NOMO-1 treated with DMSO at 0.1 percent for 48 hours (cell line): ENCODE data around the gene ZBTB20.

Experiments
- DNase-seq: peaks from one replicate; lab custom pipeline; 2025; ENCODE audit not compliant: unreplicated experiment; lab: John Stamatoyannopoulos, UW

The ZBTB20 gene

DNA sequence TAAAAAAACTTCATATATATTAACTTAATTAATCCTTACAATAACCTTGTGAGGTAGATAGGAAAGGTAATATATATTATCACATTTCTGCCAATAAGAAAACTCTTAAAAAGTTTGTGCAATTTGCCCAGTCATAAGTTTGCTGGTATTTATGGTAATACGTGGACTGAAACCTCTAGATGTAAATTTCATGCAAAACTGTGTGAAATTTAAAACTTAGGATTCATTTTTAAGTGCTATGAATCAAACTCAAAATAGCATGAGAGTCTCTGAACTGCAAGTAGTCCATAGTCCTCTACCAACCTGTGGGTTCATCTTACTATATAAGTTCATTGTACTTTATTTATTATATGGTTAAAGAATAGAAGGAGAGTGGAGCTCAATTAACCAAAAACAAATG, 56.4 kb downstream of the ZBTB20 start:
- DNase-seq = no peak

DNA sequence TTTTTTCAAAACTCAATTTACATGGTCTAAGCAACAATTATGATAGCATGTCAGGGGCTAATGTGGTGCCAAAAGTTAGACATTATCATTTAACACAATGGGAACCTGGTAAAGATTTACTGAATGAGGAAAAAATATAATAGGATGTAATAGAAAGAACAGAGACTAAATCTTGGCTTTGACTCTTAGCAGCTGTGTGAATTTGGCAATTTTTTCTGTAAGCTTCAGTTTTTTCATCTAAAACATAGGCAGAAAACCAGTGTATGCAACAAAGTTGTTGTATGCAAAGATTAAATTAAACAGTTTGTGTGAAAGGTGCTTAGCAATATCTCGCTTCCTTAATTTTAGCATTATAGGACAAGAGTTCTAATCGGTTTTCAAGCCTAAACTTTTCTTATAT, 57.6 kb downstream of the ZBTB20 start:
- no peak for DNase-seq

DNA sequence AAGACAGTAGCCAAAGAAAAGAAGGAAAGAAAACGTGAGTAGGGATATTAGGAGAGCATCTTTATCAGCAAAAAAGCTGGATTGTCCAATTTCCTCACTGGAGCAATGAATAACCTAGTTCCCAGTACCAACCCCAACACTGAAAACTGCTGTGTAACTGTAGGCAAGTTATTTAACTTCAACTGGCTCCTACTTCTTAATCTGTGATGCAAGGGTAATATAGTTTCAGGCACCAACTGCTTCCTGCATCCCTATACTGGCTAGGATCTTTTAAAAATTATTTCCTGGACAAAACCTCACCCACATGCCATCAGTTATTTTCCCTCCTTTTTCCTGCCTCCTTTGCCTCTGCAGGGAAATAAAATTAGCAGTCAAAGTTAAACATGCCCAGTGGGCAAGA, 59.6 kb downstream of the ZBTB20 start:
- no peak for DNase-seq

DNA sequence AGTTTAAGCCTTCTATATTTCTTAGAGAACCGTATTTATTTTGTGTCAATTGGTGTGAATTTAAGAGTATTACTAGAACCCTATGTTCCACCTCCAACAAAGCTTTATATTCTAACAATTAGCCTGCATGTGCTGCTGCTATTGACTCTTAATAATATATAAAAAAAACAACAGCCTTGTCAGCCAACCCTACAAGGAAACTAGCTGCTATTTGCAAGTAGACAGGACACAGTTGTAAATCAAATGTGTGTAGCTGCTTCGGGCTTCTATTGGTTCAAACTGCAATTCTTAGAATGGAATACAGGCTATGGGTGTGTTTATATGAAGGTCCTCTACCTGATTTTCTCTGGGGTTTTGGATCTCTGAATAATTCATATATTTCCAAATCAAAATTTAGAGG, 60.7 kb downstream of the ZBTB20 start:
- DNase-seq = no peak

DNA sequence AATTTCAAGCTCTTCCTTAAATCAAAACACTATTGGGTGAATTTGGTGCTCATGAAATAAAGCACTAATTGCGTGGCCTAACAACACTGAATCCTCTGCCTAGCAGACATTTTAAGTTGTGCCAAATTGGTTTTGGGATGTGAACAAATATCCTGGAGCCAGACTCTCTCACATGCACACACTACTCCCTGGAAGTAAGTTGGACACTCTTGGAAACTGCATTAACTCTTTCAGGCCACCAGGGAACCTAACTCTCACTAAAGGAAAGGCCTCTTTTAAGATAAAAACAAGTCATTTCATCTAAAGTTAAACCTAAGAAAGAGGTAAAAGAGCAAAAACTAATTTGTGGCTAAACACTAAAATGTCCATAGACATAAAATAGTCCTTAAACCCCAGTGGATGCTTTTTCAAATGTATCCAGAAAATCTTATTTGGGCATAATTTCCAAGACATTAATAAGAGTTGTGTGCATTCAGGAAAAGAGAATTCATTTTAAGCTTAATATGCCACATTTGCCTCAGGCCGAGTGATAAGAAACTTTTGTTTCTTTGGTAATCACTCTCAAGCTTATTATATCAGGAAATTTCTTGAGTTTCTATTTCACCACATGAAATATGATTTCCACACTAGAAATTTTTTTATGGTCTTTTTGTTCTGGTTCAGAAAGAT, 61.8 kb downstream of the ZBTB20 start:
- no peak for DNase-seq

DNA sequence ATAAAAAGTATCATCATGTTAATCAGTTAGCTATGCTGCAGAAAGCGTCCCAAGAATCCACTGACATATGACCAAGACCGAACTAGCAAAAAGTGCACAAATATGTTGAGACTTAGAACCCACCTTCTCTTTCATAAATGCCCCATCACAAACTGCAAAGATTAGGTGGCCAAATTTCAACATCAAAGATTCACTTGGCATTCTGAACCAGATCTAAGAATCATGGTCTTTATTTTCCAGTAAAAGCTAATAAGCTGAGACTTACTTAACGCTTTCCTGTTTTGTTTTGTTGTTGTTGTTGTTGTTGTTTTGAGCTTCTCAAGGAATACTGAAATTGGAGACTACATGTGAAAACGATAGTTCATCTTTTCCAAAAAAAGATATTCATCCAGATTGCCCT, 62.4 kb downstream of the ZBTB20 start:
- no peak for DNase-seq

DNA sequence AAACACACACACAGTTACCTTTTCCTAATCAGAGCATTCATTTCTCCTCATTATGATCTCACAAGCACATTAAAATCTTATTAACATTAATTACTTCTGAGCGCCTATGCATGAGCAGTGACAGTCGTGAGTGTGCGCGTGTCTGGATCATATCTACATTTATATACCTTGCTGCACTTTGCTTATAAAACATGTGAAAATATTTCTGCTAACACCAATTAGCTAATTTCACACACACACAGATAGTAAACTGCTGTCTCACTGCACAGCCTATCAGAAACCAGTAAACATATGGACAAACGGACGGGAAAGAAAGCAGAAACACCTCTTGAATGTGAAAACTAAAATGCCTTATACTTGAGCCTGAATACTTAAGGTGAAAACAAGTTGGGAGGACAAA, 64.8 kb downstream of the ZBTB20 start:
- DNase-seq = no peak

DNA sequence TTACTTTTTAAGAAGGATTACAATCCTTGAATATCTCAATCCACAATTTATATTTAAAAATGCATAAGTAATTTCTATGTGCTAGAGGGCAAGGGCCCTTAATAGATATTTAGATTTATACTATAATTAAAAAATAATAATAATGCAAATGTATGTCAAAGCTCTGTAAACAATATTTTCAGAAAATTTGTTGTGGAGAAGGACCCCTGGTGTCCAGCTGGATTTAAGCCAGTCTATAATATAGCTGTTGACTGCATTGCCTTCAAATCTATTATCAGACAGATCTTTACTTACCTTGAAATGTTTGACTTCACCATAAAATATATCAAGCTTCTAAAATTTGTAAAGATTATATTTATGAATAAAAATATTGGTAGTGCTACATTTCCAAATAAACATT, 65.6 kb downstream of the ZBTB20 start:
- no peak for DNase-seq

DNA sequence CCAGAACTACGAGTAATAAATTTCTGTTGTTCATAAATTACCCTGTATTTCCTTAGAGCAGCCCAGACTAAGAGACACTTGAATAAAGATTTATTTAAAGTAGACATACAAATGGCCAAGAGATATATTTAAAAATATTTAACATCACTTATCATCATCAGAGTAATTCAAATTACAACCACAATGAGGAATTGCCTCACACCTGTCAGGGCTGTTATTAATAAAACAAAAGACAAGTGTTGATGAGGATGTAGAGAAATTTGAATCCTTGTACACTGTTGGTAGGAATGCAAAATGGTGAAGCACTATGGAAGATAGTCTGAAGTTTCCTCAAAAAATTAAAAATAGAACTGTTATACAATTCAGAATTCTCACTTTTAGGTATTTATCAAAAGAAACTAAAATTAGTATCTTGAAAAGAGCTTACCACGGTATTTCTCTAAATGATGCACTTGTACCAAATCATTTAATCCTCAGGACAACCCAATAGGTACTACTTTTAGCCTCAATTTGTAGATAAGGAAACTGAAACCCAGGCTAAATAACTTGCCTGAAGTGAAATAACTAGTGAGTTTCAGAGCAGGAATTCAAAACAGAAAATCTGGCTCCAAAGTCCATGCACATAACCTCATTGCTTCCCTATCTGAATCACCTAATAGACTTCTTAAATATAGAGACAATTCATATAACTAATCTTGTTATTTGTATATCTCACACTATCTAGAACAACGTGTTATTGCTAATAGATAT, 69.4 kb downstream of the ZBTB20 start:
- no peak for DNase-seq

DNA sequence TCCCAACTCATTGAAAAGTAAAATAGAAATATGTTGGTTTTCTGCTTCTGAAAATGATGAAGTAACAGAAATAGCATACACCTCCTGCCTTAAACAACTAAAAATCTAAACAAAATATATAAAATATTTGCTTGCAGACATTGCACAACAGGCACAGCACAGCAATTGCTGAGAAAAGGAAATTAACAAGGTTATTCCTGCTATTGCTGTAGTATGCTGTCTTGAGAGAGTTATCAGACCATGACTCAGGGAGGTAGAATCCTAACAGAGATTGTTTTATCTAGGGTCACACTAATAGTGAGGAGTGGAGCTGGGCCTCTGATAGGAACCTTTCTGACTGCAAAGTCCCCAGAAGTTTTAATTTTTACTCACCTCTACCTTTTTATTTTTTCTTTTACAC, 72.6 kb downstream of the ZBTB20 start:
- no peak for DNase-seq

DNA sequence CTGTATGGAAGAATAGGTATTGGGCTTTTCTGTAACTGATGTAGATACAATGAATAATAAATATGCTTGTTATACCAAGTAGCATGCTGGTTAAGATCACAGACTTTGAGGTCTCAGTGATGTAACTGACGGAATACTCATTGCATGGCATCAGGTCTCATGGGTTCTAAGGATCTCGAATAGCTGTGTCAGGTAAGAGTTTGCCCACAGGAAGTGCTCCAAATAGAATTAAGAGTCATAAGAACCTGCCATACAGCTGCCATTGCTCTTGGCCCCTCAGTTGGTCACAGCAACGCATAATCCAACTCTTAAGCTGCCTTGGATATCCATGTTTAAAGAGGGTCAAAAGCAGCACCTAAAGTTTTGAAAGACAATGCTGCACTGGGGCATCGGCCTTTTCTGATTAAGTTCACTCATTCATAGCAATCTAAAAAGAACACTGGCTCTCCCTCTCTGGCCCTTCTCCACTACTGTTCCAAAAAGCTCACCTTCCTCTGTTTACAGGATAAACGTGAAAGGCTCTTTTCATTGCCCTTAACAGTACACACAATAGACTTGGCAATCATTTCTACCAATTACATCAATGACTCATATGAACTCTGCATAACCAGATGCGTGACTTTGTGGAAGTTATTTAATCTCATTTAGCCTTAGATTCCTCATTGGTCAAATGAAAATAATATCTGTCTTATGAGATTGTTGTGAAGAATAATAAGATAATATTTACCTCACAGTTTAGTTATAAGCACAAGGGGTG, 74.6 kb downstream of the ZBTB20 start:
- DNase-seq = no peak

DNA sequence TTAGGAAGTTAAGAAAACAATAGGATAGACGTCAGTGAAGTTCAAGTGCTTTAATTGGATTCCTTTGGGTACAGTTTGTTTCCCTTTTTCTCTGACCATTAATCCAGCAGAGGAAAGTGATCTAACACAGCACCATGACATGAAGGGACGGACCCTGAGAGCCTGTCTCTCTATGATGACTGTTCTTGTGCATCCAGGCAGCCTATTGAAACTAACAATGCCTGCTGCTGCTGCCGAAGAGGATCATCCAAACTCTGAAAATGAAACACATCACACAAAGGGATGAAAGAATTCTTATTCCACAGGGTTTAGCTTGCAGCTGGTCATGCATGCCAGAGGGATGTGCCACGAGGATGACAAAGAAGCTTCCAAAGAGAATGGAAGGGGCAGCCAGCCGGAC, 75.5 kb downstream of the ZBTB20 start:
- no peak for DNase-seq

DNA sequence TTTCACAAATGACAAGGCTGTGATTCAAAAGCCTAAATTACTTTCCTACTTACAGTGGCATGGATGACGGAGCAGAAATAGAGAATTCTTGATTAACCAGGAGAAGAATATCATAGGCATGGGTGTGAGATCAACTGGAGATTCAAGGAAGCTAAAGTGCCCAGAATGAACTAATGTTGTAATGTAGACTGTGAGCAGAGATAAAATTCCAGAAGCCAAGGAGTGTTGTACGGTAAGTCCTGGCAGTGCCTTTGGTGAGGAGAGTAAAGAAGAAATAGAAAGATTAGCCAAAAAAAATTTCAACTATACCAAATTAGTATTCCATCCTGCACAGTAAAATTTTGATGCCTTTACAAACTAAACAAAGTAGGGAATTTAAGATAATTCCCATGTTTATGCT, 75.9 kb downstream of the ZBTB20 start:
- no peak for DNase-seq

DNA sequence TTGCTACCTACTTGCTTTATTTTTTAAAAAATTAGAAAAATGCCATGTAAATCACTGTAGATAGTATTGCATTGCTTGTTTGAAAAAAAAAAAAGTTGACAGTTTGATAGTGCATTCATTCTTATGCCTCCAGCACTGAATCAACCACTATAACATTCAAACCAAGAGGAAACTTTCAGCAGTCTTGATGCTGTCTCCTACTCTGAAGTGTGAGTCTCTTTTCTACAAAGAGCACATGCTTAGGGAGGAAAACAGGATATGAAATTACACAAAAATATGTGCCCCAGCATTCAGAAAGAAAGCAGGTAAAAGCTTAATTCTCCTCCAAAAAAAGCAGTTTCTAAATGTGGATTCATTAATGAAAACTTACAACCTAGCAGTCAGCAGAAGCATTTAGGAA, 78.3 kb downstream of the ZBTB20 start:
- DNase-seq = no peak

DNA sequence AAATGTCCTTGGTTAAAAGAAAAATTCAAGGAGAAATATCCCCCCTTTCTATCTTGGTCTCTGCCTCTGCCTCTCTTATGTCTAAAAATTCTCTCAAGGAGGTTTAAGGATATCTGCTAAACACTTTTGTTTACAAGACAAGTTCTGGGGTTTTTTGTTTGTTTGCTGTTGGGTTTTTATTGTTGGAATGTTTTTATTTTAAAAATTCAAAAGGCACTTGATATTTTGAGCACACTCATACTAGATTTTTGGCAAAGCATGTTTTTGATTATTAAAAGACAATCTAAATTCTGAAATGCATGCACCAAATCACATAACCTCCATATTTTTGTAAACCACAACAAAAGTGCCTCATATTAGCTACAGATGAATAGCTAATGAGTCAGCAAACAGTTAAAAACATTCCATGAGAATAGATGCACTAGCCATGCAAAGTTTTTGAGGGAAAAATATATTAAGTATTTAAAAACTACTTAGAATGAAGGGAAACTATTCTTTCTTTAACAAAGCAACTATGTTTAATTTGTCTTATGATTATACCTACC, 84.6 kb downstream of the ZBTB20 start:
- no peak for DNase-seq

DNA sequence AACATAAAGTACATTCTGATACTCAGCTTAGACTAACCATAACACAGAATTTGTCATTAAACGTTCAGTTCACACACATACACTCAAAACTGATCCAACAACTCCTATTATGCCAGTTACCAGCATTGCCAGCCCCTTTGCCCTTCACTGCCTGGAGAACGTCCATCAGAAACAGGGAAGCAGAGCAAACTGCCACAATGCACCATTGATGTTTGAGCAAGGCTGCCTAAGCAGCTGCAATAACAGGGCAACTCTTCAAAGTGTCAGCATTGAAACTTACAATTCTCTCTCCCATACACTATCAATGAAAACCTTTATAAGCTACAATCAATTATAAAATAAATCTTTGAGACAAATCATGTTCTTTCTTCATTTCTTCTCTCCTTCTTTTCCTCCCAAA, 85.1 kb downstream of the ZBTB20 start:
- DNase-seq = no peak

DNA sequence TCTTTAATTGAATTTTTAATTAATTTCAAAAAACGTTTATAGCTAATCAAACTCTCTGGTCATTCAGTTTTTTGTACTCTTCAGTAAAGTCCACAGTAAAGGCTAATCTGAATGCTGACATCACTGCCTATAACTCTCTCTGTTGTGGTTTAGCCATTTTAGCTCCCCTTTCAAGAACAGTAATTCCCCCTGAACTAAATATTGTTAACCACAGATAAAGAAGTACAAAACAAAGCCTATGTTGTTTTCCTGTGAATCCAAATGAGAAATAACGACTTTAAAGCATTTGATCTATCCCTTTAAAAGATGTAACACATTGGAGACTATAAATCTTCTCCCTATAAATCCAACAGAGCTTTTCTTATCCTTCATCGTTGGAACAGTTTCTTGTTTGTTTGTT, 94.2 kb downstream of the ZBTB20 start:
- no peak for DNase-seq

DNA sequence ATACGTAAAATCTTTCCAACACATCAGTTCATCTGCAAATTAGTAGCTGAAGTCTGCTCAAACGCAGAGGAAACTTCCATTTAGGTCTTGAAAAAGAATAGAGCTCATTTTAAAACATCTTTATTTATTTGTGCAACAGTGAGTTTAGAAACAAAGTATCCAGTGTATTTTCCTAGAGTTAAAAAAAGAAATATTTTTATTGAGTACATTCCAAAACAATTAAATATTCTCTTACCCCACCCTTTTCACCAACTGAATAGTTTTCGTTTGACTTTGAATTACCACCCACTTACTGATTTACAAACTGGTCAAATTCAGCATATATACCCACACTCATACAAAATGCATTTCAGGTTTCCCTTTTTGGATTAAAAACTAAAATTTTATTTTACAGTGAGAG, 104.7 kb downstream of the ZBTB20 start:
- no peak for DNase-seq

DNA sequence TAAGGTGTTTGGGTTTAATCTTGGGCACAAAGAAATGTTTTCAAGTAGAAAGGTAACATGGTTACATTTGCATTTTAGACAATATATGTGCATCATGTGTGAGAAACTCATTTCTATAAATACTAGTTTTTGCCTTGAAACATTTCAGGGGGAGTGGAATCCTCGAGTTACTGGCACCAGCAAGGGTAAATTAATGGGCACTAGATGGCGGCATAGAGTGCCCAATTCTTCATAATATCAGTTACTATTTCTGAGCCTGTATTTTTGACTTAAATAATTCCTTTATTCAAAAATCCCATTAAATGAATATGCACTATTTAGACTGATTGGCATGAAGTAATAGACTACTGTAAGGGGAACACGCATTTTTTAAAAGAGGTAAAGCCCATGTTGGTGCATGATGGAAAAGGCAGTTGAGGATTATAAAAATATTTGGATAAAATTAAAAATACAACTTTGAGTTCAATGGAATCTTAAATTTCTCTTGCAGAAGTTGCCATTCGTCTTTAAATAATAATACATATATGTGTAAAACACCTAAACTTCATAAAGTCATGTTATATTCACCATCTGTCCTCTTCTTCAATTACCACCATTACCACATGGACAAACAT, 106.3 kb downstream of the ZBTB20 start:
- DNase-seq = peak; percentile 18

DNA sequence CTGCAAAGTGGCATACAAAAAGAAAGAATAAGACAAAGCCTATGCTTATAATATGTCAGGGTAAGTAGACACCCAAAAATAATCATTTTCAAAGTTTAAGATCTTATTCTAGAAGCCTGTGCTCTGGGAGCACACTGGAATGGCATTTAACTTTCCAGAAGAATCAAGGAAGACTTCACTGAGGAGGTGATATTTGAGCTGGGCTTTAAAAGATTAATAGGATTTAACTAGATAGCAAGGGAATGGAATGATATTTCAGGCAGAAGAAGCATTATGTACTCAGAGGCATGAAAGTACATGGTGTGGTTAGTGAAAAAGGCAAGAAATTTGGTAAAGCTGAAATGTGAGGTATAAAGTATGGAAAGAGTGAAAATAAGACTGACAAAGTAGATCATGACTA, 106.8 kb downstream of the ZBTB20 start:
- no peak for DNase-seq

DNA sequence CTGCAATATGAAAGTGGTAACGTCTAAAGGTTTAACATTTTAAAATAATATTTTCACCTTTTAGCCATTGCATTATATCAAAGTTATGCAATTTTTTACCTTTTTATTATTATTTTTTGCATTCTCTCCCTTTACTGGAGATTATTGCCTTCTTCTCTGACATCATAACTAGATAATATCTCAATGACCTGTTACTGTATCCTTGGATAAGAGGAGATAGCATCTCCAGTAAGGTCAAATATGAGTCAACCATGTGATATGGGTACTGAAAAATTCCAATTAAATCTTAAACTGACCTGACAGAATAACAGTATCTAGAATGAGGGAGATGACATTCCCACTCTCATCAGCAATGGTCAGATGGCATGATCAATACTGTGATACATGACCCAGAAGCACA, 108.3 kb downstream of the ZBTB20 start:
- DNase-seq = no peak
